Measurements from ENCODE around the gene KRTAP10-11.
"Not testable (repeated sequence)": the region's sequence is repeated elsewhere in the genome, so short reads cannot be mapped to it uniquely, and the experiment has no call there.

- TF ChIP-seq POLR2A, EP300 (IDR thresholded peaks at IDR 0.05): not testable (repeated sequence)
- TF ChIP-seq, protein P1, sequence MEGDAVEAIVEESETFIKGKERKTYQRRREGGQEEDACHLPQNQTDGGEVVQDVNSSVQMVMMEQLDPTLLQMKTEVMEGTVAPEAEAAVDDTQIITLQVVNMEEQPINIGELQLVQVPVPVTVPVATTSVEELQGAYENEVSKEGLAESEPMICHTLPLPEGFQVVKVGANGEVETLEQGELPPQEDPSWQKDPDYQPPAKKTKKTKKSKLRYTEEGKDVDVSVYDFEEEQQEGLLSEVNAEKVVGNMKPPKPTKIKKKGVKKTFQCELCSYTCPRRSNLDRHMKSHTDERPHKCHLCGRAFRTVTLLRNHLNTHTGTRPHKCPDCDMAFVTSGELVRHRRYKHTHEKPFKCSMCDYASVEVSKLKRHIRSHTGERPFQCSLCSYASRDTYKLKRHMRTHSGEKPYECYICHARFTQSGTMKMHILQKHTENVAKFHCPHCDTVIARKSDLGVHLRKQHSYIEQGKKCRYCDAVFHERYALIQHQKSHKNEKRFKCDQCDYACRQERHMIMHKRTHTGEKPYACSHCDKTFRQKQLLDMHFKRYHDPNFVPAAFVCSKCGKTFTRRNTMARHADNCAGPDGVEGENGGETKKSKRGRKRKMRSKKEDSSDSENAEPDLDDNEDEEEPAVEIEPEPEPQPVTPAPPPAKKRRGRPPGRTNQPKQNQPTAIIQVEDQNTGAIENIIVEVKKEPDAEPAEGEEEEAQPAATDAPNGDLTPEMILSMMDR (IDR thresholded peaks at IDR 0.05): not testable (repeated sequence)
Observed at GRCh38 chr21:44627831-44628233, 18.4 kb upstream of the KRTAP10-11 start.
